Measurements from ENCODE around the gene ZNF136. TPM values are rescaled to one million over a fixed set of nuclear protein-coding genes. Genes with fewer than 3 reads are reported as not detected.

The ZNF136 gene
- total and polyA plus RNA-seq, 2 of the 13 experiments (the other 11 are each of a cell fraction or from before 2014, with no cell fraction given) = 2.5 to 10.2 TPM

DNA sequence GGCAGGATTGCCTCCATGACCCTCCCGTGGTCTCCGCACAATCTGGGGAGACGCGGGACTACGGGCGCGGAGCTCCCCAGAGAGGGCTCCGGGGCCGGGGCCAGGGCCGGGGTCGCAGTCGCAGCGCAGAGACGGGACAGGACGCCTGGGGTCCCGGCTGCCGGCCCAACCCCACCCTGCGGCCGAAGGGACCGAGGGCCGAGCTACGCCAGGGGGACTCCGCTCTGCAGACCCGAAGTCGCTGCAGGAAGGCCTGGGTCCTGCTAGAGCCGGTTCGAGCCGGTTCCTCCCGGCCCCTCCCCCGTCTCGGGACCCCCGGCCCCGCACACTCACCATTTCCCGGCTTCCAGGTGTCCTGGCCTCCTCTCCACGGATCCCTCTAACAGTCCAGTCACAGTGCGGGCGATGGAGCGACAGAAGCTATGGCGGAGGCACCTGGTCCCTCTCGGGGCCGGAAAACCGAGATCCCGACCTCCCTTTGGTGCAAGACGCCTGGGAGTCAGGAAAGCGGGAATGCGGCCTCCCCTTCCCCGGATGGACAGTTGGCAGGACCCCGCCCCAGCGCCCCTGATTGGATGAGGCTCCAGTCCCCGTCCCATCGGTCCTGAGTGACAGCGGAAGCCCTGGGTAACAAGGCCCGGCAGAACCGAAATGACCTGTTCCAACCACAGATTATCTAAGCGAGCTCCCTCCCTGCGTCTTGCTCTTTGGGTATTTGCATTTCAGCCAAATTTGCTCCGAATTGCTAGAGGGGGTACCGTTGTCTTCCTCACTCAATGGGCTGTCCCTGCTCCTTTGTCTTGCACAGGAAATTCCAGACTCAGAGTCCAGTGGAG, 6.5 kb upstream of the ZNF136 start, which contains the start of gene ZNF625 (continued):
- TF ChIP-seq, protein P1, sequence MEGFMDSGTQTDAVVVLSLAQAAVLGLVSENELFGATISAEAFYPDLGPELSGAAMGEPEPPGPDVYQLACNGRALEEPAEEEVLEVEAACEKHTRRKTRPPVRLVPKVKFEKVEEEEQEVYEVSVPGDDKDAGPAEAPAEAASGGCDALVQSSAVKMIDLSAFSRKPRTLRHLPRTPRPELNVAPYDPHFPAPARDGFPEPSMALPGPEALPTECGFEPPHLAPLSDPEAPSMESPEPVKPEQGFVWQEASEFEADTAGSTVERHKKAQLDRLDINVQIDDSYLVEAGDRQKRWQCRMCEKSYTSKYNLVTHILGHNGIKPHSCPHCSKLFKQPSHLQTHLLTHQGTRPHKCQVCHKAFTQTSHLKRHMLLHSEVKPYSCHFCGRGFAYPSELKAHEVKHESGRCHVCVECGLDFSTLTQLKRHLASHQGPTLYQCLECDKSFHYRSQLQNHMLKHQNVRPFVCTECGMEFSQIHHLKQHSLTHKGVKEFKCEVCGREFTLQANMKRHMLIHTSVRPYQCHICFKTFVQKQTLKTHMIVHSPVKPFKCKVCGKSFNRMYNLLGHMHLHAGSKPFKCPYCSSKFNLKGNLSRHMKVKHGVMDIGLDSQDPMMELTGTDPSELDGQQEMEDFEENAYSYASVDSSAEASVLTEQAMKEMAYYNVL (CRISPR knock-in tag; IDR thresholded peaks at IDR 0.05; ENCODE audit: borderline replicate concordance) = 0 out of 2 replicates have a peak, but pooled peaks have one; percentile 41
- no peak for TF ChIP-seq ISX (CRISPR knock-in tag; conservative IDR thresholded peaks at IDR 0.05)
- TF ChIP-seq NFE2L2 (IDR thresholded peaks at IDR 0.05; ENCODE audit: low read length) = no peak
- TF ChIP-seq REXO4 (CRISPR knock-in tag; IDR thresholded peaks at IDR 0.05; ENCODE audit: borderline replicate concordance) = no peak; the same call in 1 of the 2 replicates
- no peak for TF ChIP-seq HNF4G (IDR thresholded peaks at IDR 0.05; ENCODE audit: borderline replicate concordance, low read depth, low read length)
- TF ChIP-seq HNF4G (CRISPR knock-in tag; IDR thresholded peaks at IDR 0.05; ENCODE audit: borderline replicate concordance, low read depth) = no peak
- no peak for TF ChIP-seq SNRNP70 (IDR thresholded peaks at IDR 0.05; ENCODE audit: low read depth, low read length)
- peak; percentile 73 to 76 for TF ChIP-seq HMGXB4 (CRISPR knock-in tag; IDR thresholded peaks at IDR 0.05; ENCODE audit: borderline replicate concordance in 1 of 2, low read depth in 1 of 2)
- no peak for TF ChIP-seq CHD4 (IDR thresholded peaks at IDR 0.05; ENCODE audit: borderline replicate concordance, low read length)
- TF ChIP-seq JARID2 (CRISPR knock-in tag; IDR thresholded peaks at IDR 0.05; ENCODE audit: insufficient replicate concordance) = no peak
- 0 out of 2 replicates have a peak, but pooled peaks have one; percentile 18 for TF ChIP-seq NCOA2 (CRISPR knock-in tag; IDR thresholded peaks at IDR 0.05)
- peak; percentile 54; the same call in 1 of the 2 replicates for TF ChIP-seq ZNF552 (CRISPR knock-in tag; IDR thresholded peaks at IDR 0.05; ENCODE audit: borderline replicate concordance)
- 0 out of 2 replicates have a peak, but pooled peaks have one; percentile 58 for TF ChIP-seq ZNF749 (CRISPR knock-in tag; IDR thresholded peaks at IDR 0.05; ENCODE audit: borderline replicate concordance)
- TF ChIP-seq HES4 (CRISPR knock-in tag; IDR thresholded peaks at IDR 0.05; ENCODE audit: borderline replicate concordance) = peak; percentile 87
- no peak for TF ChIP-seq AGO1 (IDR thresholded peaks at IDR 0.05; ENCODE audit: low read depth, low read length, poor library complexity, severe bottlenecking)
- no peak for TF ChIP-seq ZNF101 (CRISPR knock-in tag; IDR thresholded peaks at IDR 0.05; ENCODE audit: borderline replicate concordance, low read depth)
- 0 out of 2 replicates have a peak, but pooled peaks have one; percentile 61 for TF ChIP-seq ZNF431 (CRISPR knock-in tag; IDR thresholded peaks at IDR 0.05; ENCODE audit: borderline replicate concordance, low read depth)
- peak; percentile 40; the same call in 1 of the 2 replicates for TF ChIP-seq ZNF788 (CRISPR knock-in tag; IDR thresholded peaks at IDR 0.05; ENCODE audit: borderline replicate concordance)
- no peak for TF ChIP-seq TCF7 (IDR thresholded peaks at IDR 0.05; ENCODE audit: low read depth)
- TF ChIP-seq ZNF607 (CRISPR knock-in tag; IDR thresholded peaks at IDR 0.05; ENCODE audit: borderline replicate concordance) = peak; percentile 55
- peak; percentile 52; the same call in 1 of the 2 replicates for TF ChIP-seq ZNF780A (CRISPR knock-in tag; IDR thresholded peaks at IDR 0.05)
- 0 out of 2 replicates have a peak, but pooled peaks have one; percentile 14 for TF ChIP-seq NKX3-1 (CRISPR knock-in tag; IDR thresholded peaks at IDR 0.05)

Data from HepG2 (cell line).